GM12875 (cell line): ENCODE data around the gene PRPH2.

Experiments used
- H3K4me3 ChIP-seq: one replicate; pipeline ENCODE4 v1.5.1; 2011; ENCODE audit warnings: low read depth, low read length, control low read depth
- CTCF ChIP-seq: IDR thresholded peaks from 2 replicates; pipeline ENCODE4 v1.5.1; 2011; ENCODE audit warnings: low read depth, mild to moderate bottlenecking, control low read depth, inconsistent platforms, low read length, moderate library complexity, borderline replicate concordance; ENCODE audit not compliant: insufficient read depth

Gene PRPH2

GRCh38 chr6:42748203-42748898 is 26.0 kb upstream of the PRPH2 start:
- peak overlapping the region; percentile 12 for H3K4me3 ChIP-seq
- no peak for TF ChIP-seq CTCF

- no peak for TF ChIP-seq CTCF
These were observed 24.3 kb upstream of the PRPH2 start for GRCh38 chr6:42746463-42747391.

GRCh38 chr6:42745640-42746462 is 23.5 kb upstream of the PRPH2 start, which contains the start of gene TBCC:
Gene TBCC, minus strand, starts transcription at chr6:42746103. Its CDS starts 30 bp downstream, at chr6:42746073.
- no peak for TF ChIP-seq CTCF

More at GRCh38 chr6:42746463-42747391, 24.3 kb upstream of the PRPH2 start:
- peak overlapping the region; percentile 59 for H3K4me3 ChIP-seq

GRCh38 chr6:42745083-42745639 is 22.8 kb upstream of the PRPH2 start:
- H3K4me3 ChIP-seq: peak overlapping the region; percentile 81
- TF ChIP-seq CTCF: no peak

More at GRCh38 chr6:42745640-42746462, 23.5 kb upstream of the PRPH2 start, which contains the start of gene TBCC:
- H3K4me3 ChIP-seq: peak within 1 kb of the TSS; percentile 81

- peak overlapping the region; percentile 81 for H3K4me3 ChIP-seq
- TF ChIP-seq CTCF: no peak
These were observed 22.0 kb upstream of the PRPH2 start for GRCh38 chr6:42744351-42744893.
